ENCODE results near the gene LY6G6C.

LY6G6C gene

GRCh38 chr6:31721351-31722020 is at the start of gene LY6G6C:
TSS of gene LY6G6C (minus strand) at chr6:31721746. CDS start at chr6:31721679, 67 bp downstream.
- DNase-seq, result no peak

GRCh38 chr6:31770860-31771259 is 49.3 kb upstream of the LY6G6C start:
- no peak for DNase-seq

GRCh38 chr6:31769684-31770371 is 48.3 kb upstream of the LY6G6C start:
- peak in 1 of 2 experiments; percentile 20 for DNase-seq

GRCh38 chr6:31768363-31769257 is 47.1 kb upstream of the LY6G6C start:
- DNase-seq, result no peak

GRCh38 chr6:31767096-31767645 is 45.6 kb upstream of the LY6G6C start:
- DNase-seq, result no peak

- no peak for DNase-seq
Observed at GRCh38 chr6:31765910-31766794, 44.6 kb upstream of the LY6G6C start.

GRCh38 chr6:31765559-31765909 is 44.0 kb upstream of the LY6G6C start:
- no peak for DNase-seq

- DNase-seq, result no peak
Observed at GRCh38 chr6:31764198-31764597, 42.7 kb upstream of the LY6G6C start.

- no peak for DNase-seq
Observed at GRCh38 chr6:31763619-31763940, 42.0 kb upstream of the LY6G6C start.

- DNase-seq, result no peak
Observed at GRCh38 chr6:31762878-31763618, 41.5 kb upstream of the LY6G6C start.

GRCh38 chr6:31762356-31762755 is 40.8 kb upstream of the LY6G6C start, which contains the start of gene SAPCD1:
TSS of gene SAPCD1 (plus strand) at chr6:31762656. CDS start at chr6:31763055, 399 bp downstream.
- no peak for DNase-seq

- DNase-seq, result no peak
Observed at GRCh38 chr6:31761343-31761742, 39.8 kb upstream of the LY6G6C start.

- no peak for DNase-seq
Observed at GRCh38 chr6:31760790-31761189, 39.2 kb upstream of the LY6G6C start.

- no peak for DNase-seq
Observed at GRCh38 chr6:31758281-31758680, 36.7 kb upstream of the LY6G6C start.

- DNase-seq, result no peak
Observed at GRCh38 chr6:31752739-31753319, 31.3 kb upstream of the LY6G6C start.

GRCh38 chr6:31750411-31751022 is 29.0 kb upstream of the LY6G6C start:
- DNase-seq, result no peak

GRCh38 chr6:31749301-31750036 is 27.9 kb upstream of the LY6G6C start:
- no peak for DNase-seq

GRCh38 chr6:31744422-31744821 is 22.9 kb upstream of the LY6G6C start:
- no peak for DNase-seq

GRCh38 chr6:31742894-31743293 is 21.3 kb upstream of the LY6G6C start:
- DNase-seq, result no peak

GRCh38 chr6:31741815-31742214 is 20.3 kb upstream of the LY6G6C start:
- no peak for DNase-seq

Data from NCI-H187 (cell line).